HG02759 (cell line): Measurements from ENCODE around the gene HIF3A.

Source experiments
- ATAC-seq: cut with Tn5 transposase; IDR thresholded peaks from one replicate; pipeline ENCODE4 v1.9.1; 2021; ENCODE audit warnings: mild to moderate bottlenecking, moderate library complexity; ENCODE audit not compliant: unreplicated experiment

The HIF3A gene

GRCh38 chr19:46381756-46382345 is 85.0 kb downstream of the HIF3A start:
- ATAC-seq: no peak

- ATAC-seq: no peak
These were observed 86.5 kb downstream of the HIF3A start for GRCh38 chr19:46383171-46383815.

GRCh38 chr19:46383846-46384245 is 87.0 kb downstream of the HIF3A start:
- no peak for ATAC-seq

DNA sequence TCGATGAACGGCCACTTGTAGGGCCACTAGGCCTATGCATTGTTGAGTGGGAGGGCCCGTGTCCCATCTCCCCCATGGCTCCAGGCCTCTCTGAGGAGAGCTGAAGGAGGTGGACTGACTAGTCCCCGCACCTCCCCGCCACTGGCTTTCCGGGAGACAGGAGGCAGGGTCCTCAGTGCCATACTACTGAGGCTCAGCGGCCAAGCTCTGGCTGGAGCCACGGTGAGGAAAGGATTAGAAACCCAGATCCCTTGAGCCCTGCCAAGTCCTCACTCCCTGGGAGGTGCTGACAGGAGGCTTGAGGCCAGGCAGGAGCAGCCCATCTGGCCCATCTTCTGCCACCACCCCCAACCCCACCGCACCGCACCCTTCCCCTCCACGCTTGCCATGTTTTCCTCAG is 87.6 kb downstream of the HIF3A start:
- no peak for ATAC-seq

DNA sequence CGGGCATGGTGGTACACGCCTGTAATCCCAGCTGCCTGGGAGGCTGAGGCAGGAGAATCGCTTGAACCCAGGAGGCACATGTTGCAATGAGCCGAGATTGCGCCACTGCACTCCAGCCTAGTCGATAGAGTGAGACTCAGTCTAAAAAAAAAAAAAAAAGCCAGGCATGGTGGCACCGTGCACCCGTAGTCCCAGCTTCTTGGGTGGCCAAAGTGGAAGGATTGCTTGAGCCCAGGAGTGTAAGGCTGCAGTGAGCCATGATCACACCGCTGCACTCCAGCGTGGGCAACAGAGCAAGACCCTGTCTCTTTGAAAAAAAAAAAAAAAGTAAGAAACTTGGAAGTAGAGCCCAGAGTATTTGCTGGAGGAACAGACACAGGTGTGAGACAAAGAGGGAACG is 88.8 kb downstream of the HIF3A start:
- ATAC-seq: no peak

DNA sequence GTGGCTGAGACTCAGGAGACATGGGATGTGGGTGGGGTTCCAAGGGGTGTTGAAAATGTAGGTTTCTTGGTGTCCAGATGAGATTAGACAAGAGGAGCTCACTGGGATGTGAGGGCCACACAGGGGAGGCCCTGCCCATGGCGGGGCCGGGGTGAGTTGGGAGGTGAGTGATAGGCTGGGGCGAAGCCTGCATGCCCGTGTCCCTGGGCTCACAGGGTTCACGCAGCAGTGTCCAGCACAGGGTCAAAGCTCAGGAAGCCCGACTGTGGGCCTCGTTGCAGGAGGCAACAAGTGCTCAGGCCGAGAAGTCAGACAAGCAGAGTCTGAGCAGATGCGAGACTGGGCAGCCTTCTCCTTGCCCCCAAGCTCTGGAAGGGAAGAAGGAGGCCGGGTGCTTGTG is 89.3 kb downstream of the HIF3A start:
- ATAC-seq: no peak

- no peak for ATAC-seq
These were observed 90.3 kb downstream of the HIF3A start for GRCh38 chr19:46386996-46387712.

DNA sequence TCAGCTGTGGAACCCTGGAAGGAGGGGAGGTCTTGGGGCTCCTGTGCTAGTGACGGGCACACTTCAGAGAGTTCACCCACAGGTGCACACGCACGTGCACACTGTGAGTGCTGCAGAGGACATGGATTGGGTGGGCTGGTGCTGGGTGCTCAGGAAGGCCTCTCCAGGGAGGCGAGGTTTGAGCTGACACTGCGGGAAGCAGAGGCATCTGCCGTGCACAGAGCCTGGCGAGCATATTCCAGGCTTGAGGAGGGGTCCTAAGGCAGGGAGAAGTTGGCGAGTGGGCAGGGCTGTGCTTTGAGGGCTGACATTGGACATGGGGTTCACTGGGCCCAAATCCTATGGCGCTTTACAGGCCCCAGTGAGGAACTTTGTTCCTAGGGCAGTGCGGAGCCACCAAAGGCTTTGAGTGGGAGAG is 90.9 kb downstream of the HIF3A start:
- no peak for ATAC-seq

DNA sequence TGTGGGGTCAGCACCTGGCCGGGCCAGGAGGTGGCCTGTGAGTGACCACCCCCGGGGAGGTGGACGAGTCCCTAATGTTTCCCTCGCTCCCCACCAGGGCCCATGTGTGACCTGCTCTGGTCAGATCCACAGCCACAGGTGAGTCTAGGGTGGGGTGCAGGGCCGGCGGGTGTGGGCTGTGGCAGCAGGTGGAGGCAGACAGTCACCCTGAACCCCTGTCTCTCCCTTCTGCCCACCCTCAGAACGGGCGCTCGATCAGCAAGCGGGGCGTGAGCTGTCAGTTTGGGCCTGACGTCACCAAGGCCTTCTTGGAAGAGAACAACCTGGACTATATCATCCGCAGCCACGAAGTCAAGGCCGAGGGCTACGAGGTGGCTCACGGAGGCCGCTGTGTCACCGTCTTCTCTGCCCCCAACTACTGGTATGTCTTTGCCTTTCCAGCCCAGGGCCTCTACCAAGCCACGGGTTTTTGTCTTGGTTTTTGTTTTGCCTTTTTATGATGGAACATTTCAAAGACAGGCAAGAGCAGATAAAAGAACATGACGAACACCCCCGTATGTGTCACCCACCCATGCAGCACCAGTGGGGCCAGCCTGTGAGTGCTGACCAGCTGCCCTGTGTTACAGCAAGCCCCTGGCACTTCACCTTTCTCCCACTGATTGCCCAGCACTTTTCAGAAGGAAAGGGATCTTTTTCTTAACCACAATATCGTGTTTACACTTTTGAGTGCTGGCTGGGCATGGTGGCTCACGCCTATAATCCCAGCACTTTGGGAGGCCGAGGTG is 91.7 kb downstream of the HIF3A start:
- ATAC-seq: no peak

DNA sequence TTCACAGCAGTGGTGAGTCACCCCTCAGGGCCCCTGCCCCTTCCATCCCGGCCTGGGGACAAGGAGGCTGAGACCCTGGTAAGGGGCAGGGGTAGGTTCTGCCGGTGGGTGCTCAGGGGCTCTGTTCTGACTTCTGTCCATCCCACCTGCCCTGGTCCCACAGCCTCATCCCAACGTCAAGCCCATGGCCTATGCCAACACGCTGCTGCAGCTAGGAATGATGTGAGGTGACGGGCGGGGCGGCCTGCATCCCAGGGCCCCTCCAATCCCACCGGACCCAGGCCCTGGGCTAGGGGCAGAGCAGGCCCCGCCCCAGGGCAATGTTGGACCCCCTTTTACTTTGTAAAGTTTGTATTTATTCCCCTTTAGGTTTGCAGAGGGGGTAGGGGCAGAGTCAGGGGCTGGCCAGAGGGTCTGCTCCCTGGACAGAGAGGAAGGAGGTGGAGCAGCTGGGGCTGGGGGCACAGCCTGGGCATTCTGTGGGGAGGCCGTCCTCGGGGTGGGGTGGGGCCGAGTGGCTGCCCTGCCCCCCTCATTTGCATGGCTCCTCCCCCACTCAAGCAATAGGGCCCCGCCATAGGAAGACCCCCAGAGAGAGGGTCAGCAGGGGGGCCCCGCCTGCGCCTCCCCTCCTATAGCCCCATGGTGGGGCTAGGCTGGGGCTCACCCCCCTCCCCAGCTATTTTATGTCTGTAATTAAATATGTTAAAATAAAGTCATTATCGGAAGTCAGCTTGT is 93.4 kb downstream of the HIF3A start:
- no peak for ATAC-seq

- no peak for ATAC-seq
These were observed 94.0 kb downstream of the HIF3A start for GRCh38 chr19:46390866-46391265.

DNA sequence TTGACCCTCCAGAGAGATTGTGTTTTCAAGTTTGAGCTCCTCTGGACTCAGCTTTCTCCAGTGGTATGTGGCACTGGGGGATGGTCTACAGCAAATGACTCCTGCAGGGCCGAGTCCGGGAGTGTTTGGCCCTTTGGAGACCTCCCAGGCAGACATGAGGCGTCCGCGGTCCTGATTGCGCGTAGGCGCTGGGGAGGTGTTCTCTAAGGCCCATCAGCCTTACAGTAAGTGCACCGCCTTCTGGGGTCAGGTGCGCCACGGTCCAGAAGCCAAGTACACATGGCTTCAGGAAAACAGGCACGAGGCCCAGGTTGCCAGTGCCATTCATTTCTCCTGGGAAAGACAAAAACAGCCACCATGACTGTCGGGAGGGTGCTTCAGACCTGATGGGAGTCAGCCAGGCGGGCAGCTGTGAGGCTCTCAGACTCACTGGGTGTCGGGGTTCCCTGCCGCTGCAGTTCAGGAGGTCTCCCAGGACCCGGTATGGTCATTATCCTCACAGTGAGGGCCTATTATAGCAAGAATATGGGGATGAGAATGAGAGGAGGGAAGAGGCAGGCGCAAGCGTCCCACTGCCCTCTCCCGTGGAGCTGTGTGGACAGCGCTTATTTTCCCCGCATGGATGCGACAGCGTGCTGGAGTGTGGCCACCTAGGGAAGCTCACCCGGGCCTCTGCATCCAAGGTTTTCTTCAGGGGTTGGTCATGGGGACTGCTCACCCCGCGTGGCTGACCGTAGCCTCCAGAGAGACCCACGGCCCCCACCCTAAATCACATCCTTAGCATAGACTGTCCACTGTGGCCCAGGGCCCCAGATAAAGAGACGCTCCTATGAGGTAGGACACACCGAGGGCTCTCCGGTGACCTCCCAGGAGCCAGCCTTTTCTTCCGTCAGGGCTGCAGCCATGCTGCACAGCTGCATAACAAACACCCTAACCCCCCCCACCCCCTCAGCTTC is 94.7 kb downstream of the HIF3A start:
- ATAC-seq: no peak

DNA sequence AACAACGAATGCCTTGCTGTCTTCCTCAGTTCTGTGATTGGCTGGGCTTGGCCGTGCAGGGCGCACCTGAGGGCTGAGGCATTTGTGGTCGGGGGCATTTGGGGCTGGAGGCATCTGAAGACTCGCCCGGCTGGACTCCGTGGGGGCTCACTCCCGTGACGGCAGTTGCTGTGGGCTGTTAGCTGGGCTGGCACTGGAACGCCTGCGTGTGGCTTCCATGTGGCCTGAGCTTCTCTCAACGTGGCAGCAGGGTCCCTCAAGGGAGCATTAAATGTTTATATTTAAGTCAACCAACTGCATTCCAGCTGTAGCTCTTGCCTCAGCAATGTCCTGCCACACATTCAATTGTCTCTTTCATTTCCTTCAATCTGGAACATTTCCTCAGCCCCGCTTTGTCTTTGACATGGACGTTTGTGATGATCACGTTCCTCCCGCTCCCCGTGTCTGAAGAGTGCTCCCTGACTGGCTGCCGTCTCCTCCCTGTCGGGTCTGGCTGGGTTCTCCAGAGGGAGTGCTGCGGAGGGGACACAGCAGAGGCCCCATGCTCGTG is 95.5 kb downstream of the HIF3A start:
- ATAC-seq: no peak

DNA sequence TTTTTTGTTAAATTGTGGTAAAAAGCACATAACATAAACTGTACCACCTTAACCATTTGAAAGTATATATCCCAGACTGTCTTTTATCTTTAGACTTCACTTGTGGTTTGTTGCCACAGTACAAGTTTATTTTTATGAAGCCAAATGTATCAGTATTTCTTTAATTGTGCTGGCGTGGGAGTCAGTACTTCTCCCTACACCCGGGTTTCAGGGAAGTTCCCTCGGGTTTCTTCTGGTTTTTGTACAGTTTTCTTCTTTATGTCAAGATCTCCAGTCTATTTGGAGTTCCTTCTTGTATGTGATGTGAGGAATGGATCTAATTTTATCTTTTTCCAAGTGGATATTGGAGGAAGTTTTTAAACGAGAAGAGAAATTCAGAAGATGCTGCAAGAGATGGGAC is 96.0 kb downstream of the HIF3A start:
- no peak for ATAC-seq
